Muscle of back (tissue), 13 donors: ENCODE measurements around the gene OTUD7B. TPM values are rescaled to one million over a fixed set of nuclear protein-coding genes. Genes with fewer than 3 reads are reported as not detected.
A peak's percentile ranks its signal among the peaks of the same experiment; 100 is the strongest.
"Not testable (repeated sequence)": the region's sequence is repeated elsewhere in the genome, so short reads cannot be mapped to it uniquely, and the experiment has no call there.

ENCODE experiments used
- DNase-seq, 3 donors: peaks; one replicate each; pipeline versions ENCODE4 v3.0.0 to v3.0.0-alpha.2; 2013
- long read RNA-seq, 9 donors: transcript quantifications; one replicate each; lab custom pipeline, GENCODE V29; 2026
- polyA plus RNA-seq, 10 donors: library from polyadenylated mRNA; unstranded; fragments of 120-200 nt; gene quantifications; one replicate each; pipeline ENCODE4 v1.2.1, GENCODE V29; 2013; ENCODE audit not compliant: insufficient read length in 10 of 10

Gene OTUD7B
- 10 to 100 TPM; 11.4 to 15.5 (median 14.3) TPM for polyA plus RNA-seq
- long read RNA-seq, donor 1, result 0 reads
- long read RNA-seq, donor 2, full-length matches to known transcripts, result 2 of 2 reads
- long read RNA-seq, donor 2, partial matches to known transcripts, result 0 of 2 reads
- long read RNA-seq, donor 2, other reads (novel, unspliced or antisense), result 0 of 2 reads
- long read RNA-seq, donor 3, result 0 reads
- long read RNA-seq, donor 4, result 0 reads
- long read RNA-seq, donor 5, full-length matches to known transcripts, result 2 of 2 reads
- long read RNA-seq, donor 5, partial matches to known transcripts, result 0 of 2 reads
- long read RNA-seq, donor 5, other reads (novel, unspliced or antisense), result 0 of 2 reads
- long read RNA-seq, donor 6, full-length matches to known transcripts, result 2 of 2 reads
- long read RNA-seq, donor 6, partial matches to known transcripts, result 0 of 2 reads
- long read RNA-seq, donor 6, other reads (novel, unspliced or antisense), result 0 of 2 reads
- long read RNA-seq, donor 7, result 0 reads
- long read RNA-seq, donor 8, full-length matches to known transcripts, result 2 of 2 reads
- long read RNA-seq, donor 8, partial matches to known transcripts, result 0 of 2 reads
- long read RNA-seq, donor 8, other reads (novel, unspliced or antisense), result 0 of 2 reads
- long read RNA-seq, donor 9, result 0 reads

GRCh38 chr1:150010393-150011115, at the start of gene OTUD7B:
OTUD7B (minus strand) TSS chr1:150010726; CDS start chr1:149977510, 33,216 bp downstream.
- peak; percentile 90 to 96 (median 93) for DNase-seq

GRCh38 chr1:150060260-150060659, 49.7 kb upstream of the OTUD7B start:
- no peak for DNase-seq

- no peak for DNase-seq
Observed at GRCh38 chr1:150056407-150056806, 45.9 kb upstream of the OTUD7B start.

GRCh38 chr1:150055507-150055906, 45.0 kb upstream of the OTUD7B start:
- DNase-seq, result not testable (repeated sequence)

GRCh38 chr1:150053926-150054325, 43.4 kb upstream of the OTUD7B start:
- DNase-seq, result no peak

GRCh38 chr1:150051905-150052412, 41.4 kb upstream of the OTUD7B start:
- DNase-seq, result not testable (repeated sequence)

- no peak for DNase-seq
Observed at GRCh38 chr1:150051089-150051373, 40.5 kb upstream of the OTUD7B start.

GRCh38 chr1:150049926-150050325, 39.4 kb upstream of the OTUD7B start:
- no peak for DNase-seq

- DNase-seq, result no peak
Observed at GRCh38 chr1:150034336-150034735, 23.8 kb upstream of the OTUD7B start.

- no peak for DNase-seq
Observed at GRCh38 chr1:150028322-150028721, 17.8 kb upstream of the OTUD7B start.

GRCh38 chr1:150024156-150024555, 13.6 kb upstream of the OTUD7B start:
- no peak for DNase-seq

GRCh38 chr1:150022357-150022756, 11.8 kb upstream of the OTUD7B start:
- DNase-seq, result no peak

GRCh38 chr1:150021191-150021694, 10.7 kb upstream of the OTUD7B start:
- no peak for DNase-seq

GRCh38 chr1:150020711-150021110, 10.2 kb upstream of the OTUD7B start:
- DNase-seq, result no peak

GRCh38 chr1:150018165-150018564, 7.6 kb upstream of the OTUD7B start:
- no peak for DNase-seq

- no peak for DNase-seq
Observed at GRCh38 chr1:150017206-150017750, 6.8 kb upstream of the OTUD7B start.

- no peak for DNase-seq
Observed at GRCh38 chr1:150015651-150016131, 5.2 kb upstream of the OTUD7B start.

- no peak for DNase-seq
Observed at GRCh38 chr1:150012611-150013010, 2.1 kb upstream of the OTUD7B start.

- peak; percentile 66 to 81 (median 72) for DNase-seq
Observed at GRCh38 chr1:150009604-150010392, 728 bp downstream of the OTUD7B start.

- no peak for DNase-seq
Observed at GRCh38 chr1:150008699-150009098, 1.8 kb downstream of the OTUD7B start.

- DNase-seq, result no peak
Observed at GRCh38 chr1:150006881-150007421, 3.6 kb downstream of the OTUD7B start.
